ENCODE results near the gene CD300LD.
A peak's percentile ranks its signal among the peaks of the same experiment; 100 is the strongest.
"Not testable (repeated sequence)": the region's sequence is repeated elsewhere in the genome, so short reads cannot be mapped to it uniquely, and the experiment has no call there.

The CD300LD gene

DNA sequence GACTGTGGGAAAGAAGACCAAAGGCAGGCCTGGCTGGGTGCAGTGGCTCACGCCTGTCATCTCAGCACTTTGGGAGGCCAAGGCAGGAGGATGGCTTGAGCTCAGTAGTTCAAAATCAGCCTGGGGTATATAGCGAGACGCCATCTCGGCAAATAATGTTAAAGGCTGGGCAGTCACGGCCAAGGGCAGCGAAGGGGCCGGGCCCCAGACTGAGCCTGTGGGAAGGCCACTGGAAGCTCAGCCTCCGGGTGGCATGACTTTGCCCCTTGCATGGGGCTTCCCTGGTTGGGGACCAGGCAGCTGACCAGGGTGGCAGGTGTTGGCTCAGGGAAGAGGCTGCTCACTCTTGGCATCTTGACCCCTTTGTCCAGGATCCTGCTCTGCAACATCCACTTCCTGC is 14.0 kb upstream of the CD300LD start:
- no peak for DNase-seq (ENCODE audit: low read depth, low spot score)

DNA sequence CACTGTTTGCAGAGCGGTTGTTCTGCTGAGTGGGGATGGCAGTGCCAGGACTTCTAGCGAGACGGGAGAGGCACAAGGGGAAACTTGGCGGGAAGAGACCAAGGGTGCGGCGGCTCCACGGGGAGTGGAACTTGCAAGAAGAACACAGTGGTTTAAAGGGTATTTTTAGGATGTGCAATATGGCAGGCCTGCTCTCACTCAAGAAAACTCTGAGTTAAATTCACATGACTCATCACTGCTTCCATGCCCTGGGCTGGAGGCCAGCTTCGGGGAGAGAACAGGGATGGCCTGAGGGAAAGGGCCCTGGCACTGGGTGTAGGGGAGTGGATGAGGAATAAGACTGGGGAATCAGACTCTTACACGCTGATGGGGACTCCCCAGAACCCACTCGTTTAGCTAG is 13.3 kb upstream of the CD300LD start:
- peak; percentile 16 for DNase-seq (ENCODE audit: low read depth, low spot score)

DNA sequence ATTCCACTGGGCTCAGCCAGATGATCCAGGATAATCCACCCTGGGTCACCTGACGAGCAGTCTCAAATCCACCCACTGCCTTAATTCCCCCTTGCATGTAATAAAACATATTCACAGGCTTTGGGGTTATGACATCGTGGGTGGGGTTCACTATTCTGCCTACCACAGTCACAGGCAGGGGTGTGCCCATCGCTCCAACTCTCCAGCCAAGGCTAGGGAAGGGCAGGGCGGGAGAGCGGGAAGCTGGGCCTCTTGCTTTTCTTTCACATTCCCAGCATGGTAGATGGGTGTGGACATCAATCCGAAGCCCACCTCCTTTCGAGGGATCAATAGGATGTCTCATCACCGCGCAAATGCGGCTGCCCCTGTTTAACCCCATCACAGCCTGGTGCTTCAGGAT is 12.7 kb upstream of the CD300LD start:
- no peak for DNase-seq (ENCODE audit: low read depth, low spot score)

DNA sequence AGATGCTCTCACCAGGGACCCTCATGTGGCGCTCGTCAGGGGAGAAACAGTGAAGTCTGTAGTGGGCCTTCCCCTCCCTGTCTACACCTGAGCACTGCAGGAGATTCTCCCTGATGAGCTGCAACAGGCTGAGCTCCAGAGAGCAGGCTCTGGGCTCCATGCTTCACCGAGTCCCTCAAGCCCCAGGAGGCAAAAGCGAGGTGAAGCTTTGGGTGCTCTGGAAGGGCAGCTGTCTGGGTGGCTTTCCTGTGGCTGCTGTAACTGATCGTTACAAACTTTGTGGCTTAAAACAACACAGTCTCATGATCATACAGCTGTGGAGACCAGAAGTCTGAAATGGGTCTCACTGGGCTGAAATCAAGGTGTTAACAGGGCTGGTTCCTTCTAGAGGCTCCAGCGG is 12.1 kb upstream of the CD300LD start:
- DNase-seq (ENCODE audit: low read depth, low spot score) = no peak

DNA sequence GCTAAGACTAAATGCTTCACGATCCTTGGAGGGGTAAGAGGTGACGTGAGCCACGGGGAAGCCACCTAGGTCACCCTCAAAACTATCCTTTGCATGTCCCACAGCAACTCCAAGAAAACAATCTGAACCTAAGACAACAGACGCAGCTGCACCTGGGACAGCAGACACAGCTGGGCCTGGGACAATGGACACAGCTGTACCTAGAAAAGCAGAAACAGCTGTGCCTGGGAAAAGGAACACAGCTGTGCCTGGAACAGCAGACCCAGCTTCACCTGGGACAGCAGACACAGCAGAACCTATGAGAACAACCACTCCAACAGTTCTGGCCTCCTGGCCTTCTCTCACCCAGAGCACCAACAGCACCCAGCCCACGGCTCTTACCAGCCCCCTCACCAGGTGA is 11.7 kb upstream of the CD300LD start:
- no peak for DNase-seq (ENCODE audit: low read depth, low spot score)

DNA sequence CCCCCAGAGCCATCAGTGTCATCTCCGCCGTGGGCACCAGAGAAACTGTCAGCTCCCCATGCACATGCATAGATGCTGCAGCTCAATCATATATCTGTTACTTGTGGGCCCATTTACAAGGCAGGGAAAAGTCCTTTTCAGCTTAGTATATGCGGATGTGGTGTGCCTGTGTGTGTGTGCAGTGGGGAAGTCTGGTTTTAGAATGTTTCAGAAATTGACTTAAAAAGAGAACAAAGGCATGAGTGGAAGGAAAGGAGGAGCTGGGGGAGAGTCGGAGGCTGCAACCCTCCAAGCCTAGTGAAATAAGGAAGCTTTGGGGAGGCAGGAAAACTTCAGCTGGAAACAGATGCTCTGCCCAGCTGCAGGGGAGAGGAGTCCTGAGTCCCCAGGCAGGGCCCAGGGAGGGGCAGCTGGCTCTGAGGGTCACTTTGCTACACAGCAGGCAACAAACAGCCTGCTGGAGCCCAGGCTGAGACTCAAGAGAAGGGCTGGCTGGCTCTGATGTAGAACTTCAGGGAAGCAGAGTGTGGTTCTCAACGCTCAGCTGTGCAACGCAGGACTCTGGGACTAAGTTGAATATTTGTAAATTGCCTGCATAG is 11.1 kb upstream of the CD300LD start:
- DNase-seq (ENCODE audit: low read depth, low spot score) = no peak

DNA sequence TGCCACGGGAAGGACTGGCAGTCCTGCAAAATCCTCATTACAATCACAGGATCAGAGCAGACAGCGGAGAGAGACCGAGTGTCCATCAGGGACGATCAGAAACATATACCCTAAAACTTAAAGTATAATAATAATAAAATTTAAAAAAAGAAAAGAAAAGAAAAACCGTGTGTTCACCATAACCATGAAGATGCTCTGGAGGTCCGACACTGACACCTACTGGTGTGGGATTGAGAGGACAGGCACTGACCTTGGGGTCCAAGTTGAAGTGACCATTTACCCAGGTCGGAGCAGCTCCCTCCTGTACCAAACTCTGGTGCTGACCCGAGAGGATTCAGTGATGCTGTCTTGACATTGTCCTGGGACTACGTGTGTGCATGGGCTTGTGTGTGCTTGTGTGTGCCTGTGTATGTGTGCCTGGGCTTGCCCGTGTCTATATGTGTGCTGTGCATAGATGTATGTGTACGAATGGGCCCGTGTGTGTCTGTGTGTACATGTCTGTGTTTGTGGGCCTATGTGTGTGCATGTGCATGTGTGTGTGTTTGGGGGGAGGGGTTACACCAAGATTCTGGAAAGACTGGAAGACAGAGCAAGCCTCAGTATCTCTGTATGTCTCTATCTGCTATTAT is 10.0 kb upstream of the CD300LD start:
- DNase-seq (ENCODE audit: low read depth, low spot score) = peak; percentile 40

DNA sequence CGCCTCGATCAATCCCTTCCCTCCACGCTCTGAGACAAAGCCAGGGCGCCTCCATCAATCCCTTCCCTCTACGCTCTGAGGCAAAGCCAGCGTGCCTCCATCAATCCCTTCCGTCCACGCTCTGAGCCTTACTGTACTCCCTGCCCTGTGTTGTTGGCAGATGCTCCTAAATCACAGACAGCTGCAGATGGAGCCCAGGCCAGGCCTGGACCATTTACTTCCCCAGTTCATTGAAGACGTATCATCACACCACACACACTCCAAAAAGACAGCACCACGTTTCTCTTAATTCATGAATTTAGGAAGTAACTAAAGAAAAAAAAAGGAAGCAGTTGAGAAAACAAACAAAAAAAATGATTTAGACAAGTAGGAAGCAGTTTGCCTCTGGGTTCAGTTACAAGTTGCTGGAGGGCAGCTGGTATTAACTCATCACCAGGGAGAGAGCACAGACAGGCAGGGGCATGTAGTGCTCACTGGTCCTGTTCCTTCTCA is 7.4 kb upstream of the CD300LD start:
- no peak for DNase-seq (ENCODE audit: low read depth, low spot score)

DNA sequence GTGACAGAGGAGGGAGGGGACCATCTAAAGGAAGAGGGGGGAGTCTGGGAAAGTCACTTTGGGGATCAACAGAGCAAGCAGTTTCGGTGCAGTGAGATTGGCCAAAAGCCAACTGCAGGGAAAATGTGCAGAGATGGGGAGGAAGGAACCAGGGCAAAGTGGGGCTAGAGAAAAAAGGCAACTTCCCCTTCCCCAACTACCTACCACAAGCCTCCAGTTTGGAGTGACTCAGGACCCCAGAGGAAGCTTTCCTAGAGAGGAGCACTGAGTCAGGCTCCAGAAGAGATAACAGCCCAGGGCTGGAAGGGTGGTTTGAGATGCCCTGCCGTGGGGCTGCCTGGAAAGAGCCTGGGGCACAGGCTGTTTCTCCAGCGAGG is 6.9 kb upstream of the CD300LD start:
- DNase-seq (ENCODE audit: low read depth, low spot score) = peak; percentile 34

DNA sequence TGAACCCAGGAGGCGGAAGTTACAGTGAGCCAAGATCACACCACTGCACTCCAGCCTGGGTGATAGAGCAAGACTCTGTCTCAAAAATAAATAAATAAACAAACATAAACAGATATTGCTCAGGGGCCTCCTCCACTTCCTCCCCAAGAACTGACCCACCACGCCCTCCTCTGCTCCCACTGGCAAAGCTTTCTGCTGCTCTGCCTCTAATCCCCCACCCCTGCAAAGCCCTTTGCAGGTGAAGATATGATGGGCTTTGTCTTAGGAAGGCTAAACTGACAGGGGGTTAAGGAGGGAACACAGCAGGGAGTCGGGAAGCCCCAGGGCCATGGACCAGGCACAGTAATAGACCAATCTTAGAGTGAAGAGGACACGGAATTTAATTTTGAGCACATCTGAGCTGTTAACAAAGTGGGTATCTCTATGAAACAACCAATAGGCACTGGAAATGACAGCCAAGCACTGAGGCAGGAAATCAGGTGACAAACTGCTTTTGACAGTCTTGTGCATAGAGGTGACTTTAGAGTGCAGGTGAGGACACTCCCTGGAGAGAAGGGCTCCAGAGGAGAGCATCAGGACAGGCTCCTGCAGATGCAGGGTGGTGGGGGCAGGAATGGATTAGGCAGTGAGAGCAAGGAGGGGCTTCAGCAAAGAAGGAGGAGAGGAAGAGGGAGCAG is 6.4 kb upstream of the CD300LD start:
- no peak for DNase-seq (ENCODE audit: low read depth, low spot score)

DNA sequence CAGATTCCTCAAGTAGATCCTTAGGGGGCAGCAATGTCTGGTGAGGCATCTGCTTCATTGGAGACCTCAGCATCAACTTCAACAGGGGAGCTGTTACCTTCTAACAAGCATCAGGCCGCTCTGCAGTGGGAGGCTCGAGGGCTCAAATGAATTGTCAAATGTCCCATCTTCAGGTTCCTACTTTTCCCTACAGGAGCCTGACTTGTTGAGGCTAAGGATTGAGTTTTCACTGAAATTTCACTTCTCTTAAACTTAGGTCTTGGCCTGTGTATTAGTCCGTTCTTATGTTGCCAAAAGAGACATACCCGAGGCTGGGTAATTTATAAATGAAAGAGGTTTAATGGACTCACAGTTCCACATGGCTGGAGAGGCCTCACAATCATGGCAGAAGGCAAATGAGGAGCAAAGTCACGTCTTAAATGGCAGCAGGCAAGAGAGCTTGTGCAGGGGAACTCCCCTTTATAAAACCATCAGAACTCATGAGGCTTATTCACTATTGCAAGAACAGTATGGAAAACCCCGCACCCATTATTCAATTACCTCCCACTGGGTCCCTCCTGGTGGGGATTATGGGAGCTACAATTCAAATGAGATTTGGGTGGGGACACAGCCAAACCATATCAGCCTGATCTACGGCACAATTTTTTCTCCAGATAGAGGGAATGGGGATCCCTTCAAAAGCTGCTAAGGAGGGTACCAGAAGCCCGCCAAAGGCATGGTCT is 5.1 kb upstream of the CD300LD start:
- DNase-seq (ENCODE audit: low read depth, low spot score) = no peak

DNA sequence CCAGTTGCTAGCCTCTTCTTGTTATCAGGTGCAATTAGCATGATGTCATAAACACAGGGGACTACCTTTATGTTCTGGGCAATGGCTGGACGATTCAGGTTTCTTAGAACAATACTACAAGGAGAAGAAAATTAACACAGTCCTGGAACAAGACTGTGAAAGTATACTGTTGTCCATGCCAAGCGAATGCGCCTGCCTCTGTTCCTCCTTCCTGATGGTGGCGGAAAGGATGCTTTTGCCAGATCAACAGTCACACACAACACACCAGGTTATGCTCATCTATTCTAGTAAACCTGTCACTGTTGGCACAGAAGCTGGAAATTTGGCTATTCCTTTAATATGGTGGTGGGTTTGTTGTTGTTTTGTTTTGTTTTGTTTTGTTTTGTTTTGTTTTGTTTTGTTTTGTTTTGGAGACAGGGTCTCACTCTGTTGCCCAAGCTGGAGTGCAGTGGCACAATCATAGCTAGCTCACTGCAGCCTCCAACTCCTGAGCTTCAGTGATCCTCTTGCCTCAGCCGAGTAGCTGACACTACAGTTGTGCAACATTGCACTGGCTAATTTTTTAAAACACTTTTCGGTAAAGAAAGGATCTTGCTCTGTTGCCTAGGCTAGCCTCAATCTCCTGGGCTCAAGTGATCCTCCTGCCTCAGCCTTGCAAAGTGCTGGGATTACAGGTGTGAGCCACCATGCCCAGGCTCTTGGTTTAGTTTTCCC is 3.1 kb upstream of the CD300LD start:
- DNase-seq (ENCODE audit: low read depth, low spot score) = no peak

DNA sequence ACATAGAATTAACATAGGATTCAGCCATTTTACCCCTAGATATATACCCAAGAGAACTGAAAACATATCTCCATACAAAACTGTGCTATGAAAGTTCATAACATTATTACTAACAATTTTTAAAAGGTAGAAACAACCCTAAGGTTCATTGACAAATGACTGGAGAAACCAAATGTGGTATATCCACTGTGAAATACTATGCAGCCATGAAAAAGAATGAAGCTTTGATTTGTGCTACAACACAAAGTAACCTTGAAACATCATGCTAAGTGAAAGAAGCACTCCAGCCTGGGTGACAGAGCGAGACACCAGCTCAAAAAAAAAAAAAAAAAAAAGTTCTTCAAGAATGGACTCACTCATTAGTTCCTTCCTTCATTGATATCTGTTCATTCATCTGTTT is 580 bp downstream of the CD300LD start:
- no peak for DNase-seq (ENCODE audit: low read depth, low spot score)

DNA sequence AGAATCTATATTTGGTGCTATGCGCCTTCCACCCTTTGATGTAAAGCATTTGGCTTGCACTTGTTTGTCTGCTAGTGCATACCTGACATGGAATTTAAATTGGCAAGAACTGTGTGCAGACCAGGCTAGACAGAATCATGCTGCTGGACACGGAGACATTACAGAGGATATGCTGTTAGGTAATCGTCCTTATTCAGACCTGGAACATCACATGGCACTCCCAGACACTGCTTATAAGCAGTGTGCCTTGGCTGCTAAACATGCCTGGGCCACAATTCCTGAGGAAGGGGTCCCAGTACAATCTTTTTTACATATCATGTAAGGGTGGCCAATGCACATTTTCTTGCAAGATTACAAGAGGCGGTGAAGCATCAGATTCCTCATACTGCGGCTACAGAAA is 6.4 kb downstream of the CD300LD start:
- no peak for DNase-seq (ENCODE audit: low read depth, low spot score)

DNA sequence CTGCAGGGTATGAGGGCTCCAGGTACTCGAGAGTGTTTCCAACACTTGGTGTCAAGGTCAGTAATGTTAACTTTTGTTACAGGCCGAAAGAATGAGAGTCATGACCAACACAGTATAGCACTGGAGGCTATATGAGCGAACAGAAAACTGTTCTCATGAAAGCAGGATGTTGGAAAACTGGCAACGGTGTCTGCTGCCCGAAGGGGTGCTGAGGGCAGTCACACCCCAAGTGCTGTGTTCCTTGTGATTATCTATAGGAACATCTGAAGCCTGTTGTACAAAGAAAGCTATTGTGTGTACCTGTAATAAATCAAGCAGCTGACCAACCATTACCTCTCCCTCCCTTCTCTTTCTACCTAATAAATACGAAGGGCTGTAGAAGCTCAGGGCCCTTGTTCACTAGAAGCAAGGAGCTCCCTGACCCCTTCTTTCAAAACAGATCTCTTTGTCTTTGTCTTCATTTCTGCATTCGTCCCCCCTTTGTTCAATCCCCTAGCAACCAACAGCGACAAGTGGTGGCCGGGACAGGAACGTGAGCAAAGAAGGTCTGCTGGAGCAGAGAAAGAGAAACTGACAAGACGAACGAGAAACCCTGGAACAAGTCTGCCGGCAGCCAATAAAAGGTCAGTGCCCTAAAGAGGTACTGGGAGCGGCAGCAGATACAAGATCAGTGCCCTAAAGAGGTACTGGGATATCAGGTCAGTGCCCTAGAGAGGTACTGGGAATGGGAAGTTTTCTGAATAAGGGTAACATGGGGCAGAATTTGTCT is 7.6 kb downstream of the CD300LD start:
- no peak for DNase-seq (ENCODE audit: low read depth, low spot score)

DNA sequence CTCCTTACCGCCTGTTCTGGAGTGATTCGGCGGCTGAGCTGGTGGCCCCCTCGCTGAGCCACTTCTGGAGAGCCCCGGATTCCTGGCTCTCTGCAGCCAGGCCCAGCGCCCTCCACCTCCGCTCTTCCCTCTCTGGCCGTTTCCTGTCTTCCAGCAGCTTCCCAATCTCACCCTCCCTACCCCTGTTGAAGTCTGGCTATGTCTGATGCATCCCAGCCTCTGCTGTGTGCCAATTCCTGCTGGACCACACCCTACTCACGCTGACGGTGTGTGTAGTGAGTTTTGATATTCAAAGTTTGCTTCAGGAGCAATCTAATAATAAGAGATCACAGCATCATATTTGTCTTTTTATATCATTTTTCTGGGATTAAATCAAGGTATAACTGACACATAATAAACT is 9.4 kb downstream of the CD300LD start:
- DNase-seq (ENCODE audit: low read depth, low spot score) = no peak

DNA sequence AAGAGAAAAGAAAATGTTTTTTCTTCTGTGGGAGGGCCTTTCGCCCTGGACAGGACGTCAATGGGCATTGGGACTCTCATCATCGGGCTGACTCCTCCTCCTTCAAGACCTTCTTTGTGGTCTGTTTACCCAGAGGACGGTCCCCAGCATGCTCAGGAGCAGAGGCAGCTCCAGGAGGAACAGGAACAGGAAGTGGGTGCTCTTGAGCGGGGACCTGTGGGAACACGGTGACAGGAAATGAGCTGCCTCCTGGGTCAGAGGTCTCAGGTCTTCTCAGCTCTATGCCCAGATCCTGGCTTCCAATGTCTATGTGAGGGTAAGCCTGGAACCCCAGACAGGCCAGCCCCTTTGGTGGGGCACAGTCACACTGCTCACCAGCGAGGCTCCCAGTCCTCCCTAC is 12.2 kb downstream of the CD300LD start:
- DNase-seq (ENCODE audit: low read depth, low spot score) = no peak

DNA sequence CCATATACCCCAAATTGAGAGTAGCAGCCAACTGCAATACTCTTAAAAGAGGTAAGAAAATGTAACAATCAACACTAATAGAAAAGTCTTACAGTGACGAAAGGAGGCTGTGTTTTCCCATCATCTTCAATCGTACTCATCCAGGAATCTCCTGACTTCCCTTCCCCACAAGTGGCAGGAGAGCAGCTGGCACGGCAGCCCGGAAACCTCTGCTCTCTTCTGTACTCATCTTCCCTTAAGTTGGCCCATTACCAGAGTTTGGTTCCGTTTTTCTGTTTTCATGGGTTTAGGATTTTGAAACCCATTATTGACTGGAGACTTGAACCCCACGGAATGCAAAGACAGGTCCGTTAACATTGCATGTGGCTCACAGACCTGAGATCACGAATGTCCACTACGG is 13.1 kb downstream of the CD300LD start:
- DNase-seq (ENCODE audit: low read depth, low spot score) = no peak

DNA sequence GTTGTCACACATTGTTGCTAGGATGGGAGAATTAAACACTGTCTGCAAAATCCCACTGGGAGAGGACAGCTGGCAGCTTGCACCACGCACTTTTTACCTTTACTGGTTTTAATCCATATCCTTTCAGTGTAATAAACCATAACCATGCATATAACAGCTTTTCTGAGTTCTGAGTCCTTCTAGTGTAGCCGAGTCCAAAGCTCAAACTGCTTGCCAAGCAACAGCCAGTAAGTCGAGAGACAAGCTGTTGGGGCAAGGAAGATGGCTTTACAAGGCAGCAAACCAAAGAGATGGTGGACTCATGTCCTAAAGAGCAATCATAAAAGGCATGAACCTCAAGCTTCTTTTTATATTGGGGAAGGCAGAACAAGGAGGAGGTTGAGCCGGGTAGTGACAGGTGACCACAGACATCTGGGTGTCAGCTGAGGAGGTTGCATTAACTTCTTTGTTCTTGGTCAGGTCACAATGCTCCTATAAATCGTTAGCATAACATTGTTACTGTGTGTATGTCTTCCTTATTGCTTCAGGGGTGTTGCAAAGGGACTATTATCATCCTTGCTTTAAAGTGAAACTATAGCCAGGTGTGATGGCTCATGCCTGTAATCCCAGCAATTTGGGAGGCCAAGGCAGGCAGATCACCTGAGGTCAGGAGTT is 17.5 kb downstream of the CD300LD start:
- DNase-seq (ENCODE audit: low read depth, low spot score) = no peak

DNA sequence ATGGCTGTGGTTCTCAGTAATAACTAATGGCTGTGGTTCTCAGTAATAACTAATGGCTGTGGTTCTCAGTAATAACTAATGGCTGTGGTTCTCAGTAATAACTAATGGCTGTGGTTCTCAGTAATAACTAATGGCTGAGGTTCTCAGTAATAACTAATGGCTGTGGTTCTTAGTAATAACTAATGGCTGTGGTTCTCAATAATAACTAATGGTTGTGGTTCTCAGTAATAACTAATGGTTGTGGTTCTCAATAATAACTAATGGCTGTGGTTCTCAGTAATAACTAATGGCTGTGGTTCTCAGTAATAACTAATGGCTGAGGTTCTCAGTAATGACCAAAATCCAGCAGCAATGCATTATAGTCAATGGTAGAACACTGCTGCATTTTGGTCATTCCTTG is 18.4 kb downstream of the CD300LD start:
- DNase-seq (ENCODE audit: low read depth, low spot score) = not testable (repeated sequence)

DNA sequence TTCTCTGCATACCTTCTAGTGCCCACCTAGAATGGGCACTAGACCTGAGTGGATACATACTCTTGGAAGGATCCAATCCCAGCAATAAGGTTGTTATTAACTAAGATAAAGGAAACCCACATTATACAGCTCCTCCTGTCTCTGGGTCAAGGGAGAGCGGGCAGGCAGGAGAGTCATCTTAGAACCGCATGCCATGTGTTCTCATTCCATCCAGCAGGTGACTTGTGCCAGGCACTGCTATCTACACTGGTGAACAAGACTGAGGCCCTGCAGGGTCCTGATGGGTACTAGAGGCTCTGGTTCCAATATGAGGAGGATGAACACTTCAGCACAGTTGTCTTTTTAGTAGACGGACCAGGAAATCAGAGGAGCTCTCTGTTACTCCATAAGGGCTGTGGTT is 18.9 kb downstream of the CD300LD start:
- no peak for DNase-seq (ENCODE audit: low read depth, low spot score)

Measured in ELF-1 (cell line).